Coronary artery (tissue), 2 donors: ENCODE results near the gene TKTL1.
"Not testable (repeated sequence)": the region's sequence is repeated elsewhere in the genome, so short reads cannot be mapped to it uniquely, and the experiment has no call there.

Source experiments
- DNase-seq: peaks from one replicate; pipeline ENCODE4 v3.0.0-alpha.2; 2017; ENCODE audit warnings: low spot score
- H3K27ac ChIP-seq, 2 donors: fragments of 200-600 bp; sonication (generic); one replicate each; pipeline ENCODE4 v1.5.1; 2016 to 2019
- H3K4me3 ChIP-seq: fragments of 200-600 bp; sonication (generic); 2 replicates; pipeline ENCODE4 v1.5.1; 2016; ENCODE audit warnings: mild to moderate bottlenecking, moderate library complexity
- CTCF ChIP-seq: fragments of 200-600 bp; sonication (generic); IDR thresholded peaks from one replicate; pipeline ENCODE4 v1.5.1; 2019; ENCODE audit warnings: antibody characterized with exemption

TKTL1 gene

GRCh38 chrX:154334496-154334895, 38.9 kb downstream of the TKTL1 start:
- TF ChIP-seq CTCF = no peak
- H3K27ac ChIP-seq = no peak overlapping the region
- no peak overlapping the region for H3K4me3 ChIP-seq
- no peak for DNase-seq

DNA sequence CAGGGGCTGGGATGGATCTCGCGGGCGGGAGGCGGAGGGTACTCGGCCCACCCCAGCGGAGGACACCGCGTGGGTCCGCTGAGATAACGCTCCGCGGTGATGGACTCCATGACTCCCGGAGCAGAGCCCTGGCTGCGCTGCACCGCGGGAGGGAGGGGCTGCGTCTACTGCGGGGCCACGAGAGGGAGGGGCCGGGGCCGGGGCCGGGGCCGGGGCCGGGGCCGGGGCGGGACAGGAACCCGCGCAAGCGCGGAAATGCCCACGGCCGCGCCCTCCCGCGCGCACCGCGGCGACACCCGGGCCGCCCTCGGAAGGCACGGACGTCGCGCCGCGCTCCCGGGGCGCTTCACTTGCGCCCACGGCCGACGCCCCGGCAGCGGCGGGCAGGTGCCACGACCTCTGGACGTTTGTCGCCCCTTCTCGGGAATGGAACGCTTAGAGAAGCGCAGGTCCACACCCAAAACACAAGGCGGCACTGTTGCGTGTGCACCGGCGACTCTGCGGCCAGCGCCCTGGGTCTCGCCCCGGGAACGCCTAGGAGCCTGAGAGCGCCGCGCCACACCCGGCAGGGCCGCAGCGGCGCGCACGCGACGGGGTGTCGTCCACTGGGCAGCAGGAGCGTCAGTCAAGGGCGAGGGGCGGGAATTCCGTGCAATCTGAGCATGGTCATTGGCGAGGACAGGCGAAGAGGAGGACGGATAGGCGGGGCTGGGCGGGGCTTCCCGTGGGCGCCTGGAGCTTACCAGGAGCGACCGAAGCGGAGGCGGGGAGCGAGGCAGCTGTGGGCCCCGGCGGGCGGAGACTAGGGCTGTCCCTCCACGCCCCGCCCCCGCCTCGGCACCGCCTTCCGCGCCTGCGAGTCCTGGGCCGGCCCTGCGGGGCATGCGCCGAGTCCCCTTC, 46.1 kb downstream of the TKTL1 start:
- not testable (repeated sequence) for H3K4me3 ChIP-seq, DNase-seq, H3K27ac ChIP-seq

DNA sequence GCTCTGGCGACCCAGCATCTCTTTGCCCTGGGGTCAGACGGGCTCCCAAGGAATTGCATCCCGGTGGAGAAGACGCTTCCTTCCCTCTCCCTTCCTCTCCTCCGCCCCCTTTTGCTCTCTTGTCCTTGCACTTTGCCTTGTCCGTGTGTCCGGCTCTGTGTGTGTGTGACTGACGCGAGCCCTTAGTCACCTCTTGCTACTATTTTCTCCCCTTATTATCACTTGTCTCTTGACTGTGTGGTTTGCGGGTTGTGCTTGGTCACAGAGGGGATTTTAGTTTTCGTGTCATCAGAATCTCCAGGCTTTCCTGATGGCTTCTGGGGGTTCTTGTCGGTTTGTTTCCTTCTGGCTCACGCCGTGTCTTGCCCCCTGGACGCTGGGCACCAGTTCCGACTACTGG, 47.5 kb downstream of the TKTL1 start:
- DNase-seq, H3K4me3 ChIP-seq, H3K27ac ChIP-seq: not testable (repeated sequence)

GRCh38 chrX:154343620-154344019, 48.0 kb downstream of the TKTL1 start:
- H3K27ac ChIP-seq, H3K4me3 ChIP-seq, DNase-seq: not testable (repeated sequence)

DNA sequence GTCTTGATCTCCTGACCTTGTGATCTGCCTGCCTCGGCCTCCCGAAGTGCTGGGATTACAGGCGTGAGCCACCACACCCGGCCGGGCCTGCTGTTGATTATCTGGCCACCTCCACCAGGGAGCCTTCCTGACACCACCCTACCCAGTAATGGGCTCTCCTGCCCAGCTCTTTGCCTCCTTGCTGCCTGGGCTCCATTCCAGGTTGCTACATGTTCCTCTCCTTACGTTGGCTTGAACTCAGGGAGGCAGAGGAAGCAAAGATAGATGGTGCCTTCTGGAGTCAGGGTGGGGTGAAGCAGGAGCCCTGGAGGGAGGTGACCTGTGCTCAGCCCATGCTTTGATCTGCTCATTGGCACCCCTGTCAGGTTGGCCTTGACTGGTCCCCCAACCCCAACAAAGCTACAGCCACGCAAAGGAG, 52.5 kb downstream of the TKTL1 start:
- TF ChIP-seq CTCF = no peak
- H3K27ac ChIP-seq = peak overlapping the region in 1 of 2 donors; percentile 23

GRCh38 chrX:154348646-154349358, 53.2 kb downstream of the TKTL1 start:
- Histone ChIP-seq H3K27ac (peak overlapping the region in 1 of 2 donors; percentile 62), H3K4me3 (no peak overlapping the region)
- DNase-seq = no peak
- TF ChIP-seq CTCF = no peak

More for the DNA sequence above, 52.5 kb downstream of the TKTL1 start:
- DNase-seq = no peak
- H3K4me3 ChIP-seq = no peak overlapping the region

GRCh38 chrX:154349359-154349935, 53.9 kb downstream of the TKTL1 start:
- DNase-seq = no peak
- no peak for TF ChIP-seq CTCF
- Histone ChIP-seq H3K27ac (peak overlapping the region in 1 of 2 donors; percentile 62), H3K4me3 (no peak overlapping the region)

- DNase-seq = no peak
- Histone ChIP-seq H3K27ac (peak overlapping the region in 1 of 2 donors; percentile 62), H3K4me3 (no peak overlapping the region)
- no peak for TF ChIP-seq CTCF
These were observed 54.4 kb downstream of the TKTL1 start for GRCh38 chrX:154349979-154350378.
